Measurements from ENCODE around the gene NHSL2.

DNA sequence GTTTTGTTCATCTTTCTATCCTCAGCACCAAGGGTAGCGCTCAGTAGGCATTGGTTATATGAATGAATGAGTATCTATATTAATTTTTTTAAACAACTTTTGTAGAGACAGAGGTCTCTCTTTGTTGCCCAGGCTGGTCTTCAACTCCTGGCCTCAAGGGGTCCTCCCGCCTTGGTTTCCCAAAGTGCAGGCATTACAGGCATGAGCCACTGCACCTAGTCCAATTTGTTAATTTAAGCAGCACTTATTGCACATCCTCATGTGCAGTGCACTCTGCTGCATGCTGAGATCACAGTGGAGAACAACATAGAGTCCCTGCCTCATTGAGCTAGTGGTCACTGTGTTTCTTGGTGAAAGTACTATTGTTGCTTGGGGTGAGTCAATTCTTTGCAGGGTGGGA lies 94.4 kb downstream of the NHSL2 start:
- TF ChIP-seq CTCF (IDR thresholded peaks at IDR 0.05; ENCODE audit: low read depth, low read length) (no peak), POLR2A (IDR thresholded peaks at IDR 0.05; ENCODE audit: extremely low read depth, insufficient read length) (no peak)

All from NB4 (cell line).